Activated B cell treated with CpG ODN at 0.5 μM for 24 hours (primary cell): Measurements from ENCODE around the gene GAS6. TPM values are rescaled to one million over a fixed set of nuclear protein-coding genes. Genes with fewer than 3 reads are reported as not detected.

Source experiments
- ATAC-seq: fragments of 200-7000 bp; cut with Tn5 transposase; one replicate; pipeline ENCODE4 v1.10.0; 2021; ENCODE audit warnings: low read depth, mild to moderate bottlenecking, moderate library complexity
- CTCF ChIA-PET: fragments of 350-600 bp; sonication (Branson Sonifier 250); formaldehyde crosslinking; loops from one replicate; lab custom pipeline; 2021; ENCODE audit warnings: antibody characterized with exemption; lab: Charles Lee
- POLR2A ChIA-PET: fragments of 350-600 bp; sonication (Branson Sonifier 250); formaldehyde crosslinking; loops from one replicate; lab custom pipeline; 2021; ENCODE audit warnings: antibody characterized with exemption; lab: Charles Lee
- DNase-seq: peaks from one replicate; pipeline ENCODE4 v3.0.0; 2022
- H3K27ac Mint-ChIP-seq: one replicate; pipeline ENCODE4 v1.8.0; 2020; ENCODE audit warnings: mixed read lengths
- H3K27me3 Mint-ChIP-seq: one replicate; pipeline ENCODE4 v1.8.0; 2021; ENCODE audit warnings: mixed read lengths
- H3K36me3 Mint-ChIP-seq: one replicate; pipeline ENCODE4 v1.8.0; 2021; ENCODE audit warnings: low read depth, mixed read lengths
- H3K4me1 Mint-ChIP-seq: one replicate; pipeline ENCODE4 v1.8.0; 2021; ENCODE audit warnings: mixed read lengths
- H3K4me3 Mint-ChIP-seq: one replicate; pipeline ENCODE4 v1.8.0; 2020; ENCODE audit warnings: mild to moderate bottlenecking, mixed read lengths
- H3K9me3 Mint-ChIP-seq: one replicate; pipeline ENCODE4 v1.8.0; 2020; ENCODE audit warnings: mixed read lengths
- CTCF ChIP-seq: fragments of 200-600 bp; IDR thresholded peaks from one replicate; pipeline ENCODE4 v1.8.0; 2022; ENCODE audit warnings: antibody characterized with exemption, mild to moderate bottlenecking
- intact Hi-C: fragments of 100-400 bp; cut with micrococcal nuclease; formaldehyde crosslinking; loops from one replicate; pipeline ENCODE4 v1.15.1; 2024
- total RNA-seq: library from RNA; stranded (reverse); gene quantifications from 2 replicates; pipeline ENCODE4 v1.2.3, GENCODE V29; 2022

GAS6 gene
- total RNA-seq, 1 donor from 2014 or later = 1.4 TPM

- DNase-seq (no peak), ATAC-seq (no peak)
- ChIA-PET POLR2A (no interaction called here), CTCF (no interaction called here)
- no peak overlapping the region for H3K27ac Mint-ChIP-seq
- H3K4me3 Mint-ChIP-seq = no peak overlapping the region
- no peak for TF ChIP-seq CTCF
- H3K36me3 Mint-ChIP-seq = no peaks in the 10 kb centered on the region
- intact Hi-C loops = no loop called here
- no peaks in the 10 kb centered on the region for H3K9me3 Mint-ChIP-seq
- no peaks in the 10 kb centered on the region for H3K4me1 Mint-ChIP-seq
- peaks cover 17% of the 10 kb centered on the region for H3K27me3 Mint-ChIP-seq
These were observed 38.6 kb upstream of the GAS6 start for GRCh38 chr13:113902481-113902880.

GRCh38 chr13:113901642-113902041 is 37.8 kb upstream of the GAS6 start:
- intact Hi-C loops = no loop called here
- ChIA-PET POLR2A (no interaction called here), CTCF (no interaction called here)
- H3K27ac Mint-ChIP-seq = no peak overlapping the region
- no peaks in the 10 kb centered on the region for H3K36me3 Mint-ChIP-seq
- no peaks in the 10 kb centered on the region for H3K9me3 Mint-ChIP-seq
- no peak overlapping the region for H3K4me3 Mint-ChIP-seq
- no peaks in the 10 kb centered on the region for H3K4me1 Mint-ChIP-seq
- ATAC-seq (no peak), DNase-seq (no peak)
- peaks cover 22% of the 10 kb centered on the region for H3K27me3 Mint-ChIP-seq
- no peak for TF ChIP-seq CTCF

GRCh38 chr13:113901231-113901630 is 37.4 kb upstream of the GAS6 start:
- Mint-ChIP-seq H3K4me3 (no peak overlapping the region), H3K36me3 (no peaks in the 10 kb centered on the region), H3K4me1 (no peaks in the 10 kb centered on the region), H3K27ac (no peak overlapping the region), H3K9me3 (no peaks in the 10 kb centered on the region), H3K27me3 (peaks cover 24% of the 10 kb centered on the region)
- ChIA-PET POLR2A (no interaction called here), CTCF (no interaction called here)
- intact Hi-C loops = no loop called here
- no peak for ATAC-seq
- TF ChIP-seq CTCF = no peak
- no peak for DNase-seq

GRCh38 chr13:113900646-113901045 is 36.8 kb upstream of the GAS6 start:
- intact Hi-C loops = no loop called here
- DNase-seq = no peak
- Mint-ChIP-seq H3K9me3 (no peaks in the 10 kb centered on the region), H3K36me3 (no peaks in the 10 kb centered on the region), H3K4me3 (no peak overlapping the region), H3K27ac (no peak overlapping the region), H3K4me1 (no peaks in the 10 kb centered on the region), H3K27me3 (peaks cover 22% of the 10 kb centered on the region)
- CTCF ChIA-PET = no interaction called here
- no peak for TF ChIP-seq CTCF
- POLR2A ChIA-PET = no interaction called here
- no peak for ATAC-seq

- Mint-ChIP-seq H3K4me1 (no peaks in the 10 kb centered on the region), H3K27ac (no peak overlapping the region), H3K27me3 (peaks cover 30% of the 10 kb centered on the region), H3K9me3 (no peaks in the 10 kb centered on the region), H3K36me3 (no peaks in the 10 kb centered on the region), H3K4me3 (no peak overlapping the region)
- no peak for DNase-seq
- POLR2A ChIA-PET = no interaction called here
- CTCF ChIA-PET = no interaction called here
- intact Hi-C loops = no loop called here
- no peak for ATAC-seq
- no peak for TF ChIP-seq CTCF
These were observed 34.5 kb upstream of the GAS6 start for GRCh38 chr13:113898391-113898790.
